Stimulated activated CD4-positive, alpha-beta T cell treated with anti-CD3 and anti-CD28 coated beads, Interleukin-4, amount 100 ng/mL, for 24 hours (primary cell): ENCODE results near the gene AK1.

Experiments
- DNase-seq: peaks from one replicate; pipeline ENCODE4 v3.0.0-alpha.2; 2020

Gene AK1, protein sequence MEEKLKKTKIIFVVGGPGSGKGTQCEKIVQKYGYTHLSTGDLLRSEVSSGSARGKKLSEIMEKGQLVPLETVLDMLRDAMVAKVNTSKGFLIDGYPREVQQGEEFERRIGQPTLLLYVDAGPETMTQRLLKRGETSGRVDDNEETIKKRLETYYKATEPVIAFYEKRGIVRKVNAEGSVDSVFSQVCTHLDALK

DNA sequence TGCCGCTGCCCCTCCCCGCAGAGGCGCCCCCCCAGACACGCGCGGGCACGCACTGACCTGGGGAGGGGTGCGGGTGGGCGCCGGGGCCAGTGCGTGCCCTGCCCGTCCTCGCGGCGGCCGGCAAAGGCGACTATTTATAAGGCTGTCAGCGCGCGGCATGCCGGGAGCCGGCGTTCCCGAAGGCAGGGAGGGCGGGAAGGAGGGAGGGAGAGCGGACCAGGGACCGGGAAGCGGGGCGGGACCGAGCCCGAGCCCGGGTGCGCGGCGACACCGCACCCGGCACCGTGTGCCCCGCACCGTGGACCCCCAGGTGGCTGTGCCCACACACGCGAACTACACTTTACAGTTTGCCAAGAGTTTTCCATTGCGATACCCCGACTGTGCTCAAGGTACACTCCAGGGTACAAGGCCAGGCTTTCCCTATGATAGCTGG lies at the start of gene AK1:
Gene AK1, minus strand, starts transcription at position 110 of the 433 bp plus-strand sequence. CDS start 3,058 bp downstream, outside the sequence.
- DNase-seq = no peak

DNA sequence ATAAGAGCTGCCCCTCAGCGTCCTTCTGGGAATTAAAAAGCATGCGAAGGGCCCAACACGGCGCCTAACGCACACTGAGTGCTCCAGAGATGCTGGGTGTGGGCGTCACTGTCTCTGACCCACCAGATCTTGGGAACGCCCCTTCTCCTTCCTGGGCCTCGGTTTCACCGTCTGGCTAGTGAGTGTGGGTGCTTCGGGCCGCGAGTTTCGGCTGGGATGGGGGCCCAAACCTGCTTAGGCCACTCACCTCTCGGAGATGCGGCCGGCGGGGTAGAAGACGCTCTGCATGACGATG lies 49.4 kb upstream of the AK1 start:
- no peak for DNase-seq

DNA sequence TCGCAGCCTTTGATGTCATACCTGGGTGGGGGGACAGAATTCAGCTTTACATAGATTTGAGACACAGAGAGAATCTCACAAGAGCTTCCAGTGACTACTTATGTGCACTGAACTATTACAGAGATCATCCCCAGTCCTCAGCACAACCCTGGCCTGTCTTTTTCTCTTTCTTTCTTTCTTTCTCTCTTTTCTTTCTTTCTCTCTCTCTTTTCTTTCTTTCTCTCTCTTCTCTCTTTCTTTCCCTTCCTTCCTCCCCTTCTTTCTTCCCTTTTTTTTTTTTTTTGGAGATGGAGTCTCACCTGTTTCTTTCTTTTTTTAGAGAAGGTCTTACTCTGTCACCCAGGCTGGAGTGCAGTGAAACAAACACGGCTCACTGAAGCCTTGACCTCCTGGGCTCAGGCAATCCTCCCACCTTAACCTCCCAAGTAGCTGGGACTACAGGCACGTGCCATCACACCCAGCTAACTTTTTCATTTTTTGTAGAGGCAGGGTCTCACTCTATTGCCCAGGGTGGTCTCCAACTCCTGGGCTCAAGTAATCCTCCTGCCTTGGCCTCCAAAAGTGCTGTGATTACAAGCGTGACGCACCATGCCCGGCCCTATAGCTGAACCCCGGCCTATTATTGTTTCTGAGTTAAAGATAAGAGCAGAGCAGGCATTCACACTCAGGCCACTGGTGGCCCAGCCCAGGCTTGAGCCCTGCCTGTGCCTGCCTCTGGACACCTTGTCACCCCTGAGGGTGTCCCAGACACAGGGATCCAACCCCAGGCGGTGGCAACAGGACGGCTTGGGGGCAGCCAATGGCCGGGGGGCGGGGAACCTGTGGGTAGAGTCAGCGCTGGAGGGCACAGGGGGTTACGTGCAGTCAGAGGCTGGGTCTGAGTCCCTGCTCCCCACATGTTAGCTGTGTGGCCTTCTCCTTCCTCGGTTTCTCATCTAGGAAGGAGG lies 48.8 kb upstream of the AK1 start:
- DNase-seq = no peak

DNA sequence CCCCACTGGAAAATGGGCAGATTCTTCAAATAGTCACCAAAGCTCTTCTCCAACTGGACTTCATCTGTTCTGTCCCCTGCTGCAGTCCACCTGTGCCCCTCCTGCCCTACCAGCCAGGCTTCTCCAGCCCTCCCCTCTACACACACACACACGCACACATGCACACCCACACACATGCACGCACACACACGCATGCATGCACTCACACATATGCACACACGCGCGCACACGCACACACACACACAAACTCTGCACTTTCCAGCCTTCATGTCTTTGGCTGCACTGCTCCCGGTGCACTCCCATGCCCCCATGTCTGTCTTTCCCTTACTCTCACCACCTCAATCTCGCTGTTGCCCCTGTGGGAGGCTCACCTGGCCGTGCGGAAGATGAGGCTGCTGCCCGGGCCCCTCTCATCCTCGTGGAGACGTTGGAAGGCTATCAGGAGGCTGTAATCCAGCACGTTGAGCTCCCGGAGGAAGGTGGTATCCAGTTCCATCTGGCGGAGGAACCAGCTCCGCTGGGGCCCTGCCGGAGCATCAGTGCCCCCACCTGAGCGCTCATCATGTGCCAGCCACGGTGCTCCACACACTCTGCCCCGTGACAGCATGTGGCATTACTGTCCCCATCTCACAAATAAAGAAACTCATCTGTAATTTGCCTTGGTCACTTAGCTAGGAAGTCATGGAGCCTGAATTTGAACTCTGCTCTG lies 47.4 kb upstream of the AK1 start:
- no peak for DNase-seq

DNA sequence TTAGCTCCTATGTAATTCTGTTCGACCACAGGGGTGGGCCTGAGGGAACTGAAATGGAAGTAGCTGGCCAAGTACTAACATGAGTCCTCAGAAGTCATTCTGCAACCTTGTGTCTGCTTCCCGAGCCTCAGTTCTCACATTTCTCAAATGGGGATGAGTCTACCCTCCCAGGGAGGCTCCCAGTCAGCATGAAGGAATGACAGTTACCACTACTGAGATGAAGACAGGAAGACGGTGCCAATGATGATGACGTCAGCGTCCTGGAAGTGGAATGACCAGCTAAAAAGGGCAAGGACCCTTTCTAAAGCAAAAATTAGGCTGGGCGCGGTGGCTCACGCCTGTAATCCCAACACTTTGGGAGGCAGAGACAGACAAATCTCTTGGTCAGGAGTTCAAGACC lies 46.3 kb upstream of the AK1 start:
- no peak for DNase-seq

DNA sequence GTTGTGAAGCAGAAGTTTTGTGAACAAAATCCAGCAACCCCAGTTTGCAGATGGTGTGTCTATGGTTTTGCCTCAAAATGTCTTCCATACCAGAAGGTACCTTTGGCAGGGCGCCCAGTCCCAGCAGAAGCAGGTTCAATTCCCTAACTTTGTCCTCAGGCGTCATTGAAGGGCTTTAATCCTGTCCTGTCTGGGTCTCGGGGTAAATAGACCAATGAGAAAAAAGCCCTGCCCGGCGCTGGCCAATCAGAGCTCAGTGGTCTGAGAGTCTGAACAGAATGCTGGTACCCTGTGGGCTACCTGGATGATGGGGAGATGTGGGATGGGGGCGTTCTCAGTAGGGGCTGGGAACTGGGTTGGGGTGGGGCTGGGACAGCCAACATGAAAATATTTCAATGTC lies 45.6 kb upstream of the AK1 start:
- DNase-seq = no peak

DNA sequence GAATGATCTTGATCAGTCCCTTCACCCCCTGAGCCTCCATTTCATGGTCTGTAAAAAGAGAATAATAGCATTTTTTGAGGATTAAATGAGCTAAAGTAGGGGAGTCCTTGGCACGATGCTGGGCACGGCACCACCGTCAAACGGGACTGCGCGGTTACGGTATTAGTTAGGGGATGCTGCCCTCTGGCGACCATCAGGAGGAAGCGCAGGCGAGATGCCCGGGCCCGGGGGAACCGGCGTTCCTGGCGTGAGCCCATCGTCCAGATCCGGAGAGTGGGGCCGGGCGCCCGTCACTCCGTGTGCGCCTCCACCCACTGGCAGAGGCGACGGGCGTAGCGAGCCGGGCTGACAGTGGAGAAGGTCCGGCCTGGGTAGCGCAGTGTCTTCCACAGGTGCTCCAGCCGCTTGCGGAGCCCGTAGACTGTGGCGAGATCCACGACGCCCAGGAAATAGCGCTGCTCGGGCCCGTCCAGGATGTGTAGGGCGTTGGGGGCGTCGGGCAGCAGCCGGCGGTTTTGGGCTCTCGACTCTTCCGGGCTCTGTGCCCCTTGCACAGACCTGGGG lies 44.2 kb upstream of the AK1 start:
- peak; percentile 85 for DNase-seq

DNA sequence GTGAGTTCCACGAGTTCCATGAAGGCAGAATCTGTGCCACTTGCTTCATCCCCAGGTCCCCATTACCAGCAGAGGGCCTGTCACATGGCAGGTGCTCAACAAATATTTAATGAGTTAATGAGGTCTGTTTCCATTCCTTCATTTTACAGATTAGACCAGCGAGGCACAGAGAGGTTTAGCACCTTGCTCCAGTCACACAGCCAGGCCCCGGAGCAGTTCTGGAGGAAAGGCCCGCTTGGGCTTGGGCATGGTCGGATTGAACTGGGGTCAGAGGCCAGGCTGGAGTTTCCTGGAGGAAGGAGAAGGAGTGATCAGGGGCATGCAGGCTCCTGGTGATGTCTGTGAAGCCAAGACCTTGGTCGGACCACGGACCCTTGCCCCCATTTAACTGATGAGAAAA lies 43.3 kb upstream of the AK1 start:
- no peak for DNase-seq

DNA sequence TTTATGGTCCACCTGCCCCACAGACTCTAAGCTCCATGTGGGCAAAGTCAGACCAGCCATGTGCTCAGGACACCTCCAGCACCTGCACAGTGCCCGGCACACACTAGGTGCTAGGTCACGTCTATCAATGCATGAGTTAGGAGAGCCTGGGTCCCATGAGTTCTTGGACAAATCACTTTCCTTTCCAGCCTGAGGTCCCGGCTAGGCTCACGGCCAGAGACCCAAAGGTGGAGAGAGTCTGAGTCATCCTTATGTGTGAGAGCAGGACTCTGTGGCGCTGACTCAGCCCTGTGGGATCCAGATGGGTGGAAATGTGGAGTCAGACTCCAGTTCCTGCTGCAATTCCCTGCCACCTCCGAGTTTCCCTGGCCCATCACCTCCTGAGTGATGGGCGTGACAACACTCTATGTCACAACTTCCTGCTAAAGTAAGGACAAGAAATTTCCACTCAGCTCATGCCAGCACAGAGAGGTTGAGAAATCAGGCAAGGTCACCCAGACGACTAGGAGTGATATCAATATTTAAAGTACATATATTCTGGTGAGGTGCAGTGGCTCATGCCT lies 41.9 kb upstream of the AK1 start:
- DNase-seq = peak; percentile 44

DNA sequence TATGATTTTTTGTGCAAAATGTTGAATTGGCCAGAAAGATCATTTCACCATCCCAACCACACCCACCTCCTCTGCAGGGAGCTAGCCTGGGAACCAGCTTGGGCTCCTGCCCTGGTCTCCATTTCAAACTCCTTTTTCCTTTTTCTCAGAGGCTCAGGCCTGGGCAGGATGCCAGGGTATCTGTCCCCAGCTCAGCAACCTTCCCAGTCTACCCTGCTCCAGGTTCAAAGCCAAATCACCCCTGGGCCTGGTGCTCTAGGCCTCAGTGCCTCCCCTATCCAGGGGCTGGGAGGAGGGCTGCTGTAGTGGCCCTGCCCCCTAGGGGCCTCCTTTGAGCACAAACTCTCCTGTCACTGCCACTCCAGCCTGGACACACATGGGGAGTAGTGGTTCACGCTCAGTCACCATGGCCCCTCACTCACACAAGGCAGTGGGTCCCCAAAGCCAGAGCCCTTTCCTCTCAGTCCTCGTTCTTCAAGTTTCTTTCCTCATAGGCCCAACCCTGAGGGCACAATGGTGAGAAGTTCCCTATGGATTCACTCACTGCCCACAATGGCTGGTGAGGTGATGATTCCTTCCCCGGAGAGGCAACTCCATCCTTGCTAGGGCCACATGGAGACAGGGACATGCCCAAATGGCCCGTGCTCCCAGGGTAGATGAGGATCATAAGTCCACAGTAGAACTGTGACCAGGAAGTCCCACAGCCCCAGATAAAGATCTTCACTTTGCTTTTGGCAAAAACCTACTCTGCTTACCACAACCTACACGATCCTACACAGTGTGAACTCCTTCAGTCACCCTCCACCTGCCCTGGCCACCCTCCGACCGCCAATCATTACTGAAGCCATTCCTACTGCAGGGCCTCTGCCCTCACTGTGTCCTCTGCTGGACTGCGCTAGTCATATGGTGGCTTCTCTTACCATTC lies 41.0 kb upstream of the AK1 start:
- DNase-seq = no peak

DNA sequence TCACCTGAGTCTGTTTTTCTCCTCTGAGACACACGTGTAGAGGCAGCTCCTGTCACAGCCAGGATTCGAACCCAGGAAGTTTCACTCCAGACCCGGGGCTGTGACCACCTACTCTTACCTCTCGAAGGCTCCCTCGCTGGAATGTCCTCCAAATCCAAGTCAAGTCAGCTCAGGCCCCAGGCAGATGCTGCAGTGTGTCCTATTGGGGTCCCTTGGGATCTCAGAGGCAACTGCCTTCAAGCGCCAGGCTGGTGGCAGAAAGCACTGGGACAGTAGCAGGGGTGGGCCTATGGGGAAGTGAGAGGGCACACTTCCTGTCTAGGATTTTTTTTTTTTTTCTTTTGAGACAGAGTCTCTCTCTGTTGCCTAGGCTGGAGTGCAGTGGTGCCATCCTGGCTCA lies 40.1 kb upstream of the AK1 start:
- no peak for DNase-seq

DNA sequence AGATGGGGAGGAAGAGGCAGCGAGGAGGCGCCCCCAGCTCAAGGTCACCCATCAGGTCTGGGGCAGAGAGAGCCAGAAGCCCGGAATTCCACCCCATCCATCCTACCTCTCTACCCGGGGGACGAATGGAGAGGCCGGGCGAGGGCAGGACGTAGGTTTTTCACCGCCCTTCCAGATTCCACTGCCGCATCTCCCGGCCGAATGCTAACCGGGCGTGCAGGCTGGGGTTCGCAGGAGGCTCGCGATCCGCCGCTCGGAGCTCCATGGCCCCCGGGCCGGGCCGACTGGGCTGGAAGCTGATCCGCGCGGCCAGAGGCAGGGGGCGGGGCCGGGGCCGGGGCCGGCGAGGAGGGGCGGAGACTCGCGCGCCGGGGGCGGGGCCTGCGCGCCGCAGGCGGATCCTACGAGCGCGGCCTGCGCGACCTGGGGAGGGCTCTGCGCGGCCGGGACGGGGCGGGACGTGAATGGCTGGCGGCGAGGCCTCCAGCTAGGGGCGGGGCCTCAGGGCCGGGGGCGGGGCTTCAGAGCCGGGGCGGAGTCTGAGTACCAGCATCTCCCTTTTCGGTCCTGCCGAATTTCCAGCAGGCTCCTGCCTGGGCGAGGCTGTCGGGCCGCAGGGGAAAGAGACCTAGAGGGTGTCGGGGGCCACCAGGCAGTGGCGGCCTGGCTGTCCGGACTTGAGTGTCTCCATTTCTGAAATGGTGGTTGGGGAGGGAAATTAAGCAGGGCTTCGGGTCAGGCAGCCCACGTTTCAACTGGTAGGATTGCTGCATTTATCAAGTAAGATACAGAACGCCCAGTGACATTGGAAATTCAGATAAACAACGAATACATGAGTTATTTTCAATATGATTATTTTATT lies 39.5 kb upstream of the AK1 start, which contains the start of gene ST6GALNAC4:
Gene ST6GALNAC4, minus strand, starts transcription at position 322 of the 862 bp plus-strand sequence. CDS start 622 bp downstream, outside the sequence.
- DNase-seq = peak; percentile 94

DNA sequence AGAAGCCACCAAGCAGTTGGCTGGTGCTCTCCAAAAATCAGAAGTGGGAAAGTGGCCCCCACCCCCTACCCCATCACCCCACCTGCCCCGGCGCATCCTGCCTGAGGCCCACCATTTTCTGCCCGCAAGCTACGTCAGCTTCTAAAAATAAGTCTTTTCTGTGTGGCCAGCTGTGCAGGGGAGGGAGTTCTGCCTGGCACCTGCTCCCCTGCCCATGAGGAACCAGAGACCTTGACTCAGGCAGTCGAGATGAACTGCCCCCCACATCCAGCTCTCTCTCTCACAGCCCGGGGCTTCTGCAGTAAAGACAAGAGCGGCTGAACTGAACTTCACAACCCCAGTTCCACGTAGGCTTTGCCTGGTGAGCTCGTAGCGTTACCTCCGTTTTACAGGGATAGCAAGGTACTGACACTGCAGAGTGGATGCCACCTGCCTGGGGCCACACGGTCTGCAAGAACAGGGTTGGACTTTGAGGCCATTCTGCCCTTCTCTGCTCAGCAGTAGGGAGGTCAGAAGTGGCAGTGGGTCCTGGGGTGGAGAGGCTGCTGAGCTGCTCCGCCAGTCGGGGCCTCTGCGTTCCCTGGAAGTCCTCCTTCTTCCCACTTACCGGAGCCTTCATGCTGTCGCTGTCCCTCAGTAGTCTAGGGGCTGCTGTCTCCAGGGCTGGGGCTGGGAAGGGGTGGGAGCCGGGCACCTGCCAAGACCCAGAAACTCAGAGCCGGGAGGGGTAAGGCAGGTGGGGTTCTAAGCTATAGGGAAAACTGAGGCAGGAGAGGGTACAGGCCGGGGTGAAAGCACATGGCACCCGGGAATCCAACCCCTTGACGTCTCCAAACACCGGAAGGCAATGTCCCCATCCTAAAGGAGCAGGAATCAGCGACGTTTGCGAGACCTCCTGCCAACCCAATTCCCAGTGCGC lies 38.6 kb upstream of the AK1 start:
- DNase-seq = no peak

DNA sequence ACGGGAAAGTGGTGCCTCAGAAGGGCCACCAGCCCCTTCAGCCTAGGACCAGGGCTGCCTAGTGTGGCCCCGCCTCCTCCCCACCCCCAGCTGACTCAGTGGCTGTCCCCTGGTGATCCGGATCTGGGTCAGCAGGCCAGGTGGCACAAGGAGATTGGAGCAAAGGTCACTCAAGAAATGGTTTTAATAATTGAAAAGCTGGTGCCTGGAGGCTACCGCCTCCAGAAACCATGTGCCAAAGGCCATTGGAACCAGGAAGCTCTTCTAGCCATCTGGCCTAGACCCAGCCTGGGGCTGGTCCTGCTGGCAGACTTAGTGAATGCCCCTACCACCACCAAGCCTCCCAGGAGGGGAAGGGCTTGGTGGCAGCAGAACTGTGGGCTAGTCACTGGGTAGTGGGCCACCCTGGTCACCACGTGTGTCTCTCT lies 37.9 kb upstream of the AK1 start:
- no peak for DNase-seq

DNA sequence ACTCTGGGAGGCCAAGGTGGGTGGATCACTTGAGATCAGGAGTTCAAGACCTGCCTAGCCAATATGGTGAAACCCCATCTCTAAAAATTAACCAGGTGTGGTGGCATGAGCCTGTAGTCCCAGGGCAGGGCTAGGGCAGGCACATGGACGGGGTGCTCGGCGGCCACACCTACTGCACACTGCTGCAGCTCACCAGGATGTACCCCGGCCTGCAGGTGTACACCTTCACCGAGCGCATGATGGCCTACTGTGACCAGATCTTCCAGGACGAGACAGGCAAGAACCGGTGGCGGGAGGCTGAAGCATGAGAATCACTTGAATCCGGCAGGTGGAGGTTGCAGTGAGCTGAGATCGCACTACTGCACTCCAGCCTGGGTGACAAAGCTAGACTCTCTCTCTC lies 36.2 kb upstream of the AK1 start:
- no peak for DNase-seq

DNA sequence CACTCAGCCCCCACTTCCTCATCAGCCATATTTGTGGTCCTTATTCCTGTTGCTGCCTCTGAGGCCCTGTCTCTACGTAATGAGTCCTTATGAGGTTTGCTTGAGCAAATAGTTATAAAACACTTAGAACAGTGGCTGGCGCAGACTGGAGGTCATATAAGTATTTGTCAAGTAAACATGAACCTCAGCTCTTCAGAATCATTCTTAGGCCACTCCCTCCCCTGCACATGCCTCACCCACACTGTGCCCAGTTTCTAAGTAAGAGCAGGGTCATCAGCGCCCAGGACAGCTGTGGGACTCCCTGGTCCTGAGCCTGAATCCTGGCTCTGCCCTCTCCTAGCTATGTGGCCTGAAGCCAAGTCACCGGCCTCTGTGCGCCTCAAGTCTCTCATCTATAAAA lies 35.4 kb upstream of the AK1 start:
- no peak for DNase-seq

DNA sequence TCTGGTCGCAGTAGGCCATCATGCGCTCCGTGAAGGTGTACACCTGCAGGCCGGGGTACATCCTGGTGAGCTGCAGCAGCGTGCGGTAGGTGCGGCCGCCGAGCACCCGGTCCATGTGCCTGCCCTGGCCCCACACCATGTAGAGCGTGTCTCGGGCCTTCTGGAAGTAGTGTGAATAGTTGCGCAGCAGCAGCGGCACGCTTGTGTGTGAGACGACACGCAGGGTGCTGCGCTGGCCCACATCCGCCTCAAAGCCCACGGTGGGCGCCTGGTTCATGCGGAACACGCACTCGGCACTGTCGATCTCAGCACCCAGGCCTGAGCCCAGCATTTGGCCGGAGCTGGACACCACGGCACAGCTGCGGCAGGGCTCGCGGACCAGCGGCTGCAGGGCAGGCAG lies 34.8 kb upstream of the AK1 start:
- DNase-seq = no peak

DNA sequence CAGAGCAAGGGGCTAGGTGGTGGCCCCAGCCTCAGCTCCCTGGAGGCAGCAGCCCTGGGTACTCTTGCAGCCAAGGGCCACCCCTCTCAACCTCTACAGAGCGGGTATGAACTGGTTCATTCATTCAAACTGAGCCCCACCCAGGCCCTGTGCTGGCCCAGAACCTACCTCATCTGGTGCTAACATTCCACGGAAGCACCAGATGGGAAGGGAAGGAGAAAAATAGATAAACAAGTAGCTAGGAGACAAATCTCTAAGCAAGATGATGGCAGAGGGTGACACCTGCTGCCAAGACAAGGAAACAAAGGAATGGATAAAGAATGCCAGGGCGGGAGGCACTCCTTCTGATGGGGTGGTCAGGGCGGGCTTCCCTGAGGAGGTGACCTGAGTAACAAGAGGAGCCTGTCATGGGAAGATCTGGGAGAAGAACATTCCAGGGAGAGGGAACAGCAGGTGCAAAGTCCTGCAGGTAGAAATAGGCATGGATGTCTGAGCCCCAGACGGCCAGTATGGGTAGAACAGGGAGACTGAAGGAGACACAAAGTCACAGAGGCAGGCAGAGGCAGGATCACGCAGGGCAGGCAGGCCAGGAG lies 33.2 kb upstream of the AK1 start:
- DNase-seq = no peak

DNA sequence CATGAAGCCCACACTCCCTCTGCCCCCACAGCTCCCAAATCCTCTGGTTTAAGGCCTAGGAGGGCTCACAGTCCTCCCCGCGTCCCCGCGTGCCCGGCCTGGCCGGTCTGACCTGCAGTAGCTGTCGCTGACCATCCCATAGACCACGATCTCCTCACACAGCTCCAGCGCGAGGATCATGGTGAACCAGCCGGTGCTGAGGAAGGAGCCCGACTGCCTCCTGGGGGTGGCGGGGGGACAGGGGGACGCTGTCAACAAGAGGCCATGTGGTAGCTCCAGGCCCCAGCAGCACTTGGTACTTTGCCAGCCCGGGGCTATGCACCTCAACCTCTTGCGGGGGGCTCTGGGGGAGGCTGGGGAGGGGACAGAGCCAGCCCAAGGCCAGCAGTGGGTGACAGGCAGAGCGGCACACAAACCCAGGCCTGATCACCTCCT lies 32.4 kb upstream of the AK1 start:
- DNase-seq = no peak

DNA sequence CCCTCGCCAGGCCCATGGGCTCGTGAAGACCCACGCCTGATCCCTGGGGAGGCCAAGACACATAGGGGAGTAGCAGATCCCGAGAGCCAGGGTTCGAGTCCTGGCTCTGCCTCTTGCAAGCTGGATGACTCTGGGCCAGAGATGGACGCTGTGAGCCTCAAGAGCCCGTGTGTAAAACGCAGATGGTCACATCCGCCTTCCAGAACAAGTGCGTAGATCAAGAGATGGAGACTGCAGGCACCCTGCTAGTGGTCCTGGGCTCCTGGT lies 31.1 kb upstream of the AK1 start:
- DNase-seq = no peak
